Measurements from ENCODE around the gene ADRA2B. TPM values are rescaled to one million over a fixed set of nuclear protein-coding genes. Genes with fewer than 3 reads are reported as not detected.

Gene ADRA2B
- total RNA-seq, 1 donor from 2014 or later, result 0.21 TPM

GRCh38 chr2:96113951-96114350 is 2.4 kb downstream of the ADRA2B start:
- no peak overlapping the region for H3K27ac Mint-ChIP-seq
- H3K36me3 Mint-ChIP-seq (ENCODE audit: low read depth), result no peaks in the 10 kb centered on the region
- no peak for DNase-seq
- H3K4me3 Mint-ChIP-seq, result no peak overlapping the region
- intact Hi-C loops (cut with micrococcal nuclease), result loop anchor here (10.0 kb wide), 1 partner anchor 89 kb away; no protein-coding TSS in a partner anchor
- H3K9me3 Mint-ChIP-seq, result no peaks in the 10 kb centered on the region
- H3K4me1 Mint-ChIP-seq, result peaks cover 12% of the 10 kb centered on the region
- H3K27me3 Mint-ChIP-seq, result peaks cover 16% of the 10 kb centered on the region

- H3K27ac Mint-ChIP-seq, result no peak overlapping the region
- H3K4me1 Mint-ChIP-seq, result peaks cover 12% of the 10 kb centered on the region
- peaks cover 14% of the 10 kb centered on the region for H3K27me3 Mint-ChIP-seq
- H3K4me3 Mint-ChIP-seq, result no peak overlapping the region
- no peak for DNase-seq
- H3K9me3 Mint-ChIP-seq, result no peaks in the 10 kb centered on the region
- intact Hi-C loops (cut with micrococcal nuclease), result loop anchor here (10.0 kb wide), 1 partner anchor 89 kb away; no protein-coding TSS in a partner anchor
- no peaks in the 10 kb centered on the region for H3K36me3 Mint-ChIP-seq (ENCODE audit: low read depth)
These were observed 3.0 kb downstream of the ADRA2B start for GRCh38 chr2:96113367-96113677.

- Mint-ChIP-seq H3K27ac (no peak overlapping the region), H3K27me3 (peaks cover 11% of the 10 kb centered on the region), H3K9me3 (no peaks in the 10 kb centered on the region), H3K36me3 (ENCODE audit: low read depth) (no peaks in the 10 kb centered on the region), H3K4me3 (no peak overlapping the region), H3K4me1 (peaks cover 9% of the 10 kb centered on the region)
- intact Hi-C loops (cut with micrococcal nuclease), result loop anchor here (10.0 kb wide), 1 partner anchor 88 kb away; no protein-coding TSS in a partner anchor
- no peak for DNase-seq
These were observed 3.6 kb downstream of the ADRA2B start for GRCh38 chr2:96112501-96113366.

GRCh38 chr2:96111823-96112500 is 4.4 kb downstream of the ADRA2B start:
- intact Hi-C loops (cut with micrococcal nuclease), result loop anchor here (10.0 kb wide), 1 partner anchor 87 kb away; no protein-coding TSS in a partner anchor
- H3K4me3 Mint-ChIP-seq, result no peak overlapping the region
- H3K36me3 Mint-ChIP-seq (ENCODE audit: low read depth), result no peaks in the 10 kb centered on the region
- peaks cover 4% of the 10 kb centered on the region for H3K4me1 Mint-ChIP-seq
- no peak for DNase-seq
- H3K9me3 Mint-ChIP-seq, result no peaks in the 10 kb centered on the region
- H3K27ac Mint-ChIP-seq, result no peak overlapping the region
- peaks cover 10% of the 10 kb centered on the region for H3K27me3 Mint-ChIP-seq

GRCh38 chr2:96111257-96111640 is 5.1 kb downstream of the ADRA2B start:
- intact Hi-C loops (cut with micrococcal nuclease), result loop anchor here (10.0 kb wide), 1 partner anchor 86 kb away; no protein-coding TSS in a partner anchor
- no peak overlapping the region for H3K4me3 Mint-ChIP-seq
- H3K36me3 Mint-ChIP-seq (ENCODE audit: low read depth), result no peaks in the 10 kb centered on the region
- no peak overlapping the region for H3K27ac Mint-ChIP-seq
- H3K4me1 Mint-ChIP-seq, result peaks cover 4% of the 10 kb centered on the region
- H3K27me3 Mint-ChIP-seq, result peaks cover 10% of the 10 kb centered on the region
- DNase-seq, result no peak
- H3K9me3 Mint-ChIP-seq, result no peaks in the 10 kb centered on the region

- no peaks in the 10 kb centered on the region for H3K36me3 Mint-ChIP-seq (ENCODE audit: low read depth)
- no peaks in the 10 kb centered on the region for H3K9me3 Mint-ChIP-seq
- H3K27ac Mint-ChIP-seq, result no peak overlapping the region
- no peak overlapping the region for H3K4me3 Mint-ChIP-seq
- no peak for DNase-seq
- intact Hi-C loops (cut with micrococcal nuclease), result loop anchor here (10.0 kb wide), 1 partner anchor 86 kb away; no protein-coding TSS in a partner anchor
- H3K27me3 Mint-ChIP-seq, result peaks cover 9% of the 10 kb centered on the region
- H3K4me1 Mint-ChIP-seq, result peaks cover 2% of the 10 kb centered on the region
These were observed 5.6 kb downstream of the ADRA2B start for GRCh38 chr2:96110621-96111256.

- peaks cover 6% of the 10 kb centered on the region for H3K9me3 Mint-ChIP-seq
- intact Hi-C loops (cut with micrococcal nuclease), result loop anchor here (10.0 kb wide), 1 partner anchor 85 kb away; no protein-coding TSS in a partner anchor
- H3K4me1 Mint-ChIP-seq, result no peaks in the 10 kb centered on the region
- peaks cover 2% of the 10 kb centered on the region for H3K27me3 Mint-ChIP-seq
- no peak overlapping the region for H3K27ac Mint-ChIP-seq
- H3K36me3 Mint-ChIP-seq (ENCODE audit: low read depth), result peaks cover under 1% of the 10 kb centered on the region
- no peak for DNase-seq
- no peak overlapping the region for H3K4me3 Mint-ChIP-seq
These were observed 6.3 kb downstream of the ADRA2B start for GRCh38 chr2:96109931-96110511.

- H3K36me3 Mint-ChIP-seq (ENCODE audit: low read depth), result peaks cover 1% of the 10 kb centered on the region
- H3K4me3 Mint-ChIP-seq, result no peak overlapping the region
- H3K4me1 Mint-ChIP-seq, result no peaks in the 10 kb centered on the region
- peaks cover 2% of the 10 kb centered on the region for H3K27me3 Mint-ChIP-seq
- peaks cover 9% of the 10 kb centered on the region for H3K9me3 Mint-ChIP-seq
- DNase-seq, result no peak
- no peak overlapping the region for H3K27ac Mint-ChIP-seq
- intact Hi-C loops (cut with micrococcal nuclease), result no loop called here
These were observed 7.0 kb downstream of the ADRA2B start for GRCh38 chr2:96109361-96109680.

- intact Hi-C loops (cut with micrococcal nuclease), result no loop called here
- Mint-ChIP-seq H3K4me1 (no peaks in the 10 kb centered on the region), H3K9me3 (peaks cover 9% of the 10 kb centered on the region), H3K4me3 (no peak overlapping the region), H3K27ac (no peak overlapping the region), H3K27me3 (peaks cover 2% of the 10 kb centered on the region), H3K36me3 (ENCODE audit: low read depth) (peaks cover 1% of the 10 kb centered on the region)
- DNase-seq, result no peak
These were observed 7.6 kb downstream of the ADRA2B start for GRCh38 chr2:96108541-96109360.

GRCh38 chr2:96108151-96108540 is 8.2 kb downstream of the ADRA2B start:
- intact Hi-C loops (cut with micrococcal nuclease), result no loop called here
- no peak for DNase-seq
- Mint-ChIP-seq H3K4me3 (no peak overlapping the region), H3K27me3 (peaks cover 2% of the 10 kb centered on the region), H3K9me3 (peaks cover 9% of the 10 kb centered on the region), H3K27ac (no peak overlapping the region), H3K36me3 (ENCODE audit: low read depth) (peaks cover 1% of the 10 kb centered on the region), H3K4me1 (no peaks in the 10 kb centered on the region)

GRCh38 chr2:96107708-96108065 is 8.7 kb downstream of the ADRA2B start:
- Mint-ChIP-seq H3K4me1 (no peaks in the 10 kb centered on the region), H3K27me3 (peaks cover 2% of the 10 kb centered on the region), H3K36me3 (ENCODE audit: low read depth) (peaks cover 1% of the 10 kb centered on the region), H3K9me3 (peaks cover 9% of the 10 kb centered on the region), H3K4me3 (no peak overlapping the region), H3K27ac (no peak overlapping the region)
- no peak for DNase-seq
- intact Hi-C loops (cut with micrococcal nuclease), result no loop called here

GRCh38 chr2:96106991-96107707 is 9.2 kb downstream of the ADRA2B start:
- H3K4me3 Mint-ChIP-seq, result no peak overlapping the region
- intact Hi-C loops (cut with micrococcal nuclease), result no loop called here
- no peaks in the 10 kb centered on the region for H3K4me1 Mint-ChIP-seq
- H3K36me3 Mint-ChIP-seq (ENCODE audit: low read depth), result peaks cover 1% of the 10 kb centered on the region
- peaks cover 2% of the 10 kb centered on the region for H3K27me3 Mint-ChIP-seq
- H3K9me3 Mint-ChIP-seq, result peaks cover 9% of the 10 kb centered on the region
- DNase-seq, result no peak
- no peak overlapping the region for H3K27ac Mint-ChIP-seq

Measured in activated CD4-positive, alpha-beta T cell treated with anti-CD3 and anti-CD28 coated beads, Interleukin-2, amount 10 ng/mL, durations not matched to agents 24 days and 14 days (primary cell).